ENCODE measurements around the gene SLC37A1.

Gene SLC37A1

GRCh38 chr21:42565206-42565810 lies 51.7 kb downstream of the SLC37A1 start:
- H4K20me1 ChIP-seq (ENCODE audit: insufficient read depth, low read length), result no peaks in the 10 kb centered on the region
- no peak for DNase-seq
- H2AFZ ChIP-seq (ENCODE audit: low read depth, low read length), result no peak overlapping the region
- H3K4me3 ChIP-seq (ENCODE audit: low read depth in 1 of 2, low read length in 2 of 2), result no peak overlapping the region
- no peaks in the 10 kb centered on the region for H3K27me3 ChIP-seq (ENCODE audit: insufficient read depth, low read length, poor library complexity)
- TF ChIP-seq CTCF (IDR thresholded peaks at IDR 0.05; ENCODE audit: borderline replicate concordance, extremely low read depth, low read length, poor library complexity, severe bottlenecking), result no peak
- no peak for TF ChIP-seq EZH2 (IDR thresholded peaks at IDR 0.05; ENCODE audit: borderline replicate concordance, low read depth, low read length, severe bottlenecking)
- H3K9ac ChIP-seq (ENCODE audit: low read depth, low read length), result no peak overlapping the region
- no peak for ATAC-seq (ENCODE audit: insufficient read depth, low read depth)
- H3K4me2 ChIP-seq (ENCODE audit: insufficient read depth, low read length), result no peak overlapping the region
- no peaks in the 10 kb centered on the region for H3K4me1 ChIP-seq (ENCODE audit: insufficient read depth, low read length)
- H3K27ac ChIP-seq (ENCODE audit: low read length), result no peak overlapping the region
- H3K36me3 ChIP-seq (ENCODE audit: insufficient read depth, low read length), result 0 out of 2 replicates have a peak, but pooled peaks cover 2% of the 10 kb centered on the region
- no peaks in the 10 kb centered on the region for H3K79me2 ChIP-seq (ENCODE audit: insufficient read depth, low read length)
- no peaks in the 10 kb centered on the region for H3K9me3 ChIP-seq (ENCODE audit: insufficient read depth, low read length, severe bottlenecking)

GRCh38 chr21:42565886-42566523 lies 52.4 kb downstream of the SLC37A1 start:
- H3K4me1 ChIP-seq (ENCODE audit: insufficient read depth, low read length), result no peaks in the 10 kb centered on the region
- H4K20me1 ChIP-seq (ENCODE audit: insufficient read depth, low read length), result no peaks in the 10 kb centered on the region
- no peak for TF ChIP-seq CTCF (IDR thresholded peaks at IDR 0.05; ENCODE audit: borderline replicate concordance, extremely low read depth, low read length, poor library complexity, severe bottlenecking)
- DNase-seq, result no peak
- H3K36me3 ChIP-seq (ENCODE audit: insufficient read depth, low read length), result 0 out of 2 replicates have a peak, but pooled peaks cover 2% of the 10 kb centered on the region
- no peak overlapping the region for H3K4me3 ChIP-seq (ENCODE audit: low read depth in 1 of 2, low read length in 2 of 2)
- H3K27me3 ChIP-seq (ENCODE audit: insufficient read depth, low read length, poor library complexity), result no peaks in the 10 kb centered on the region
- H3K79me2 ChIP-seq (ENCODE audit: insufficient read depth, low read length), result no peaks in the 10 kb centered on the region
- no peak overlapping the region for H3K9ac ChIP-seq (ENCODE audit: low read depth, low read length)
- no peak for ATAC-seq (ENCODE audit: insufficient read depth, low read depth)
- H3K9me3 ChIP-seq (ENCODE audit: insufficient read depth, low read length, severe bottlenecking), result no peaks in the 10 kb centered on the region
- no peak overlapping the region for H2AFZ ChIP-seq (ENCODE audit: low read depth, low read length)
- no peak overlapping the region for H3K4me2 ChIP-seq (ENCODE audit: insufficient read depth, low read length)
- H3K27ac ChIP-seq (ENCODE audit: low read length), result no peak overlapping the region

GRCh38 chr21:42566524-42567213 lies 53.0 kb downstream of the SLC37A1 start:
- no peaks in the 10 kb centered on the region for H3K9me3 ChIP-seq (ENCODE audit: insufficient read depth, low read length, severe bottlenecking)
- no peak overlapping the region for H3K27ac ChIP-seq (ENCODE audit: low read length)
- DNase-seq (no peak), ATAC-seq (ENCODE audit: insufficient read depth, low read depth) (no peak)
- no peaks in the 10 kb centered on the region for H3K4me1 ChIP-seq (ENCODE audit: insufficient read depth, low read length)
- TF ChIP-seq CTCF (IDR thresholded peaks at IDR 0.05; ENCODE audit: borderline replicate concordance, extremely low read depth, low read length, poor library complexity, severe bottlenecking), result no peak
- TF ChIP-seq EZH2 (IDR thresholded peaks at IDR 0.05; ENCODE audit: borderline replicate concordance, low read depth, low read length, severe bottlenecking), result no peak
- H3K9ac ChIP-seq (ENCODE audit: low read depth, low read length), result no peak overlapping the region
- H3K4me3 ChIP-seq (ENCODE audit: low read depth in 1 of 2, low read length in 2 of 2), result no peak overlapping the region
- H3K27me3 ChIP-seq (ENCODE audit: insufficient read depth, low read length, poor library complexity), result no peaks in the 10 kb centered on the region
- H3K79me2 ChIP-seq (ENCODE audit: insufficient read depth, low read length), result no peaks in the 10 kb centered on the region
- no peak overlapping the region for H3K4me2 ChIP-seq (ENCODE audit: insufficient read depth, low read length)
- H2AFZ ChIP-seq (ENCODE audit: low read depth, low read length), result no peak overlapping the region
- no peaks in the 10 kb centered on the region for H4K20me1 ChIP-seq (ENCODE audit: insufficient read depth, low read length)
- 0 out of 2 replicates have a peak, but pooled peaks cover 2% of the 10 kb centered on the region for H3K36me3 ChIP-seq (ENCODE audit: insufficient read depth, low read length)
